Bronchial epithelial cell (primary cell): Measurements from ENCODE around the gene B3GALT5. TPM values are rescaled to one million over a fixed set of nuclear protein-coding genes. Genes with fewer than 3 reads are reported as not detected.

Experiments
- DNase-seq: peaks from one replicate; pipeline ENCODE4 v3.0.0-alpha.2; 2010; ENCODE audit warnings: low read depth
- FAIRE-seq: peaks from 2 replicates; lab custom pipeline; 2011; peaks lifted over from hg19 to GRCh38; lab: Jason Lieb, UNC
- H3K27me3 ChIP-seq: 2 replicates; pipeline ENCODE4 v1.5.1; 2011; ENCODE audit warnings: low read length; ENCODE audit not compliant: control insufficient read depth, insufficient read depth
- H3K36me3 ChIP-seq: 2 replicates; pipeline ENCODE4 v1.5.1; 2011; ENCODE audit warnings: low read length; ENCODE audit not compliant: control insufficient read depth, insufficient read depth
- H3K4me3 ChIP-seq: 2 replicates; pipeline ENCODE4 v1.5.1; 2011; ENCODE audit warnings: mild to moderate bottlenecking, low read depth, low read length, control low read depth
- total RNA-seq: library from RNA; depleted of rRNA; stranded (reverse); fragments of >200 nt; gene quantifications from 2 replicates; pipeline ENCODE4 v1.2.1, GENCODE V29; 2014
- TF ChIP-seq, protein P1 (sequence below): IDR thresholded peaks from 2 replicates; pipeline ENCODE4 v1.5.1; 2011; ENCODE audit warnings: mild to moderate bottlenecking, moderate library complexity, low read length, control low read depth, inconsistent platforms; ENCODE audit not compliant: insufficient read depth, severe bottlenecking

The B3GALT5 gene
- total RNA-seq, 1 donor from 2014 or later: under 0.01 TPM

DNA sequence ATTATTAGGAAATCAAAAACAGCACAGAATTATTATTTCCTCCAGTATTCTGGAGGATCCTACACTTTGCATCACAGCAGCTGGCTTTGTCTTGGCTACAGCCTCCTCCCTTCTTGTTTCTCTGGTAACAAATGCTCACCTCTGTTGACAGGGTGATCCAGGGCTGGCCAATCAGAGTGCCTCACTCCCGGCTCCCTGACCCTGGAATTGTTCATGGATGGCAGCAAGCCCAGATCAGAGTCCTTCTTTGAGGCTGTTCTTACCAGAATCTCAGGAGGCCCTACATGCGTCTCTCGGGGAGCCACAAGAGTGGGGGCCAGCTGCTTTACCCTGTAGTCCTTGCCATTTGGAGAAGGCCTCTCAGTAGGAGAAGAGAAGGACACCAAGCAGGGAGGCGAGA, 83.9 kb downstream of the B3GALT5 start:
- TF ChIP-seq, protein P1, sequence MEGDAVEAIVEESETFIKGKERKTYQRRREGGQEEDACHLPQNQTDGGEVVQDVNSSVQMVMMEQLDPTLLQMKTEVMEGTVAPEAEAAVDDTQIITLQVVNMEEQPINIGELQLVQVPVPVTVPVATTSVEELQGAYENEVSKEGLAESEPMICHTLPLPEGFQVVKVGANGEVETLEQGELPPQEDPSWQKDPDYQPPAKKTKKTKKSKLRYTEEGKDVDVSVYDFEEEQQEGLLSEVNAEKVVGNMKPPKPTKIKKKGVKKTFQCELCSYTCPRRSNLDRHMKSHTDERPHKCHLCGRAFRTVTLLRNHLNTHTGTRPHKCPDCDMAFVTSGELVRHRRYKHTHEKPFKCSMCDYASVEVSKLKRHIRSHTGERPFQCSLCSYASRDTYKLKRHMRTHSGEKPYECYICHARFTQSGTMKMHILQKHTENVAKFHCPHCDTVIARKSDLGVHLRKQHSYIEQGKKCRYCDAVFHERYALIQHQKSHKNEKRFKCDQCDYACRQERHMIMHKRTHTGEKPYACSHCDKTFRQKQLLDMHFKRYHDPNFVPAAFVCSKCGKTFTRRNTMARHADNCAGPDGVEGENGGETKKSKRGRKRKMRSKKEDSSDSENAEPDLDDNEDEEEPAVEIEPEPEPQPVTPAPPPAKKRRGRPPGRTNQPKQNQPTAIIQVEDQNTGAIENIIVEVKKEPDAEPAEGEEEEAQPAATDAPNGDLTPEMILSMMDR: no peak
- no peaks in the 10 kb centered on the region for H3K27me3 ChIP-seq
- FAIRE-seq (no peak), DNase-seq (no peak)
- no peak overlapping the region for H3K4me3 ChIP-seq
- no peaks in the 10 kb centered on the region for H3K36me3 ChIP-seq

DNA sequence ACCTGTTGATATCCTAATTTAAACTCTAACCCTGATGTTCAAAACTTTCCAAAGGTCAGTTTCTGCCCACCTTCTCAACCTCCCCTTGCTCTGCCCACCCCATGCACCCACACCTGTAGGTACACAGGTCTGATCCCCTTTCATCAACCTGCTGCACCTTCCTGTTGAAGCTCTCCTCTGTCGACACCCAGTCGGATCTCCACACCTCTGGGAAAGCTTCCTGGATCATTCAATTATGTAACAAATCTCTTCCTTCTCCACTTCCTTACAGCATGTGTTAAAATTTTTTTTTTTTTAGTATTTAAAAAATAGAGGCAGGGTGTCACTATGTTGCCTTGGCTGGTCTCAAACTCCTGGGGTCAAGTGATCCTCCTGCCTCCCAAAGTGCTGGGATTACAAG, 87.6 kb downstream of the B3GALT5 start:
- Histone ChIP-seq H3K36me3 (no peaks in the 10 kb centered on the region), H3K4me3 (no peak overlapping the region), H3K27me3 (no peaks in the 10 kb centered on the region)
- DNase-seq (no peak), FAIRE-seq (no peak)
- TF ChIP-seq, protein P1: no peak

DNA sequence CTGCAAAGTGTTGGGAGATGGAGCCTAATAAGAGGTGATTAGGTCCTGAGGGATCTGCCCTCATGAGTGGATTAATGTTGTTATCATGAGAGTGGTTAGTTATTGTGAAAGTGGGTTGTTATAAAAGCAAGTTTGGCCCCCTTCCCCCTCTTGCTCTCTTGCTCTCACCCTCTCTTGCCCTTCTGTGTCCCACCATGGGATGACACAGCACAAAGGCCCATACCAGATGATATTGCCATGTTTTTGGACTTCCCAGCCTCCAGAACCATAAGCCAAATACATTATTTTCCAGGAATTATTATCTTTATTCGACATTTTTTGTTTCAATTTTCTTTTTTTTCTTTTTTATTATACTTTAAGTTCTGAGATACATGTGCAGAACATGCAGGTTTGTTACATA, 90.8 kb downstream of the B3GALT5 start:
- TF ChIP-seq, protein P1: no peak
- Histone ChIP-seq H3K27me3 (no peaks in the 10 kb centered on the region), H3K4me3 (no peak overlapping the region), H3K36me3 (no peaks in the 10 kb centered on the region)
- no peak for DNase-seq
- no peak for FAIRE-seq

DNA sequence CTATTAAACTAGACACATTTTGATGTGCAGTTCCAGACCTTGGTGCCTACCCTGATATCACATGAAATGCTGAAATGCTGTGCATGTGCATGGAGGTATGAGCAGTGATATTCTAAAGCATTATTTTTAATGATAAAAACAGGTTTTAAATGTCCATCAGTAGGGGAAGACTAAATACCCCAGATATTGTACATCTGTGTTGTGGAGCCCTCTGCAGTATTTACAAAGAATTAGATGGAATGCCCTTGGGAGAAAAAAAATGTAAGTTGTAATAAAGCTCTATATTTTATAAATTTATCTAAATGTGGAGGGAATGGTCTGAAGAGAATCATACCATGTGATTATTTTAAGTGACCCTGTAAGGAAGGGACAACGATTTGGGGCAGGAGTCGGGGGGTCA, 93.1 kb downstream of the B3GALT5 start:
- TF ChIP-seq, protein P1: no peak
- Histone ChIP-seq H3K4me3 (no peak overlapping the region), H3K27me3 (no peaks in the 10 kb centered on the region), H3K36me3 (no peaks in the 10 kb centered on the region)
- peak; percentile 2 for DNase-seq
- no peak for FAIRE-seq

DNA sequence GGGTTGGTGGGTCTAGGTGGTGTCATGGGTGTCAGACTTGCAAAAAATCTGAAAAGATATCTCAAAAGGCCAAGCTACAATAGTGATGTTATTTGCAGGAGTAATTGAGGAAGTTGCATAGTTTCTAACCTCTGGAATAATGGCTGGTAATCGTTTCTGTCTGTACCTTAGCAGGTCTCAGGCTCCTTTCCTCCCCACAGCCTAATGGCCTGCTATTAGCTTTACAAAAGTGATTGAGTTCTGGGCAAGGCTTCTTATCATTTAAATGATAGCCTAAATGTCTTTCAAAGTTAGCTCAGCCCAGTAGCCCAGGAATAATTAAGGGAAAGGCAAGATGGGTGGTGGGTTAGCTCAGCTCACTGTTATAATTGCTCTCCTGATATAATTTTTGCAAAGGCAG, 94.6 kb downstream of the B3GALT5 start:
- DNase-seq (no peak), FAIRE-seq (no peak)
- no peaks in the 10 kb centered on the region for H3K36me3 ChIP-seq
- TF ChIP-seq, protein P1: no peak
- no peaks in the 10 kb centered on the region for H3K27me3 ChIP-seq
- no peak overlapping the region for H3K4me3 ChIP-seq

DNA sequence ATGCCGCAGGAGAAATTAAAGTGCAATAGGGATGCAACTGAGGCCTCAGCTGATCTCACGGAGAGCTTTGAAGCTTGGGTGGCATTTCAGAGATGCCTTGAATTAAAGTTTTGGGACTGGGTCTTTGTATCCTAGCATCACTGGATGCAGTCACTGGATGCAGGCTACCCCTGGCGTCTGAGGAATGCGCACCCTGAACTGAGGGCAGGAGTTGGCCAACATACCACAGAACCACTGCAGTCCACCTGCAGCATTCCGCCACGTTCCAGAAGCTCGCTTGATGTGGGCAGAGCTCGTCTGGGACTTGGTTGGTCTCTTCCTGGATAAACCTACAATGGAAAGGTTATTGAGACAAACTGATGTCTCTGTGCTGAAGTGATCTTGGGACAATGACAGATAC, 98.1 kb downstream of the B3GALT5 start:
- Histone ChIP-seq H3K27me3 (no peaks in the 10 kb centered on the region), H3K4me3 (no peak overlapping the region), H3K36me3 (no peaks in the 10 kb centered on the region)
- TF ChIP-seq, protein P1: no peak
- FAIRE-seq: no peak
- no peak for DNase-seq
